Thyroid gland (tissue), 4 donors: Measurements from ENCODE around the gene ANO6. TPM values are rescaled to one million over a fixed set of nuclear protein-coding genes. Genes with fewer than 3 reads are reported as not detected.
"Not testable (repeated sequence)": the region's sequence is repeated elsewhere in the genome, so short reads cannot be mapped to it uniquely, and the experiment has no call there.

Experiments
- DNase-seq, 2 donors: peaks; one replicate each; pipeline ENCODE4 v3.0.0-alpha.2; 2019
- H3K27ac ChIP-seq, 3 donors: fragments of 200-600 bp; sonication (generic); 1 replicate in 2 of 3; 2 replicates in 1 of 3; pipeline ENCODE4 v1.5.1; 2016 to 2019; ENCODE audit warnings: mild to moderate bottlenecking in 1 of 3, moderate library complexity in 1 of 3
- H3K27me3 ChIP-seq: fragments of 200-600 bp; sonication (generic); one replicate; pipeline ENCODE4 v1.5.1; 2019
- H3K36me3 ChIP-seq, 2 donors: fragments of 200-600 bp; sonication (generic); one replicate each; pipeline ENCODE4 v1.5.1; 2016 to 2019
- H3K4me1 ChIP-seq, 2 donors: fragments of 200-600 bp; sonication (generic); one replicate each; pipeline ENCODE4 v1.5.1; 2017 to 2019
- H3K4me3 ChIP-seq, 3 donors: fragments of 200-600 bp; sonication (generic); replicated peaks in 1 of 3; 1 replicate in 2 of 3; 2 replicates in 1 of 3; pipeline ENCODE4 v1.5.1; 2016; ENCODE audit warnings: mild to moderate bottlenecking in 1 of 3
- H3K9me3 ChIP-seq: fragments of 200-600 bp; sonication (generic); one replicate; pipeline ENCODE4 v1.5.1; 2017
- POLR2A ChIP-seq, 2 donors: fragments of 450-650 bp; IDR thresholded peaks; one replicate each; pipeline ENCODE4 v1.6.1; 2017; ENCODE audit warnings: antibody characterized with exemption in 2 of 2, mild to moderate bottlenecking in 2 of 2, moderate library complexity in 1 of 2
- WGBS, 2 donors: methylation state at CpG; one replicate each; pipeline ENCODE4 v1.1.5; 2017; 5-methylcytosine and 5-hydroxymethylcytosine counted together
- intact Hi-C: fragments of 100-400 bp; cut with DNase I; formaldehyde crosslinking; loops from one replicate; pipeline ENCODE4 v1.15.1; 2023
- total RNA-seq, 4 donors: library from RNA; depleted of rRNA; stranded (reverse); fragments of >200 nt; gene quantifications; one replicate each; pipeline ENCODE4 v1.2.3, GENCODE V29; 2016
- TF ChIP-seq, protein P1 (sequence below), 6 experiments: fragments of 200-600 bp in 3 of 6; fragments of 450-650 bp in 3 of 6; sonication (generic) in 3 of 6; IDR thresholded peaks; one replicate each; pipeline ENCODE4 v1.5.1; 2016 to 2019; ENCODE audit warnings: antibody characterized with exemption in 6 of 6, mild to moderate bottlenecking in 2 of 6, inconsistent platforms in 1 of 6, moderate library complexity in 1 of 6

The ANO6 gene
- total RNA-seq, 4 donors from 2014 or later, result 37.3 to 61.1 (median 48.1) TPM

DNA sequence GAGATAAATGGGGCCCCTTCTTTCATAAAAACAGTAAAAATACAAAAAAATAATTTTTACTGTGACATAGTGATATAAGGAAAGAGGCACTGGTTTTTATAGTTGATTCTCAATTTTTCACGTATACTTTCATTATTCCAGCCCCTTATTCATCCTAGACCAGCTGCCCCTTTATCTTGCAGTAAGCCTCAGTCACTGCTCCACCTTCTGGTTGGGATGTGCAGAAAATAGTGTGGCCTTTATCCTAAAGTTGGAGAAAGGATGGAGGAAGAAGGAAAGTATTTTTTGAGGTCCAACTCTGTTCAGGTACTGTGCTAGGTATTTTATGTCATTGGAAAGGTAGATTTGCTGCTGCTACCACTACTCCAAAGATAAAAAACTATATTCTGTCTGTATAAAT lies 172.7 kb downstream of the ANO6 start:
- Histone ChIP-seq H3K27me3 (no peaks in the 10 kb centered on the region), H3K36me3 (no peaks in the 10 kb centered on the region), H3K27ac (no peak overlapping the region), H3K4me1 (no peaks in the 10 kb centered on the region), H3K4me3 (no peak overlapping the region), H3K9me3 (no peaks in the 10 kb centered on the region)
- TF ChIP-seq POLR2A (IDR thresholded peaks at IDR 0.05), result no peak
- TF ChIP-seq, protein P1, sequence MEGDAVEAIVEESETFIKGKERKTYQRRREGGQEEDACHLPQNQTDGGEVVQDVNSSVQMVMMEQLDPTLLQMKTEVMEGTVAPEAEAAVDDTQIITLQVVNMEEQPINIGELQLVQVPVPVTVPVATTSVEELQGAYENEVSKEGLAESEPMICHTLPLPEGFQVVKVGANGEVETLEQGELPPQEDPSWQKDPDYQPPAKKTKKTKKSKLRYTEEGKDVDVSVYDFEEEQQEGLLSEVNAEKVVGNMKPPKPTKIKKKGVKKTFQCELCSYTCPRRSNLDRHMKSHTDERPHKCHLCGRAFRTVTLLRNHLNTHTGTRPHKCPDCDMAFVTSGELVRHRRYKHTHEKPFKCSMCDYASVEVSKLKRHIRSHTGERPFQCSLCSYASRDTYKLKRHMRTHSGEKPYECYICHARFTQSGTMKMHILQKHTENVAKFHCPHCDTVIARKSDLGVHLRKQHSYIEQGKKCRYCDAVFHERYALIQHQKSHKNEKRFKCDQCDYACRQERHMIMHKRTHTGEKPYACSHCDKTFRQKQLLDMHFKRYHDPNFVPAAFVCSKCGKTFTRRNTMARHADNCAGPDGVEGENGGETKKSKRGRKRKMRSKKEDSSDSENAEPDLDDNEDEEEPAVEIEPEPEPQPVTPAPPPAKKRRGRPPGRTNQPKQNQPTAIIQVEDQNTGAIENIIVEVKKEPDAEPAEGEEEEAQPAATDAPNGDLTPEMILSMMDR (IDR thresholded peaks at IDR 0.05), result peak in 4 of 6 experiments; percentile 20 to 56 (median 44)
- WGBS, 2 donors, result 17 to 23% methylated on average over 1 of the region's 1 CpG
- intact Hi-C loops, result loop anchor here (5.0 kb wide), 1 partner anchor 216 kb away; no protein-coding TSS in a partner anchor
- DNase-seq, result peak; percentile 9 to 21

DNA sequence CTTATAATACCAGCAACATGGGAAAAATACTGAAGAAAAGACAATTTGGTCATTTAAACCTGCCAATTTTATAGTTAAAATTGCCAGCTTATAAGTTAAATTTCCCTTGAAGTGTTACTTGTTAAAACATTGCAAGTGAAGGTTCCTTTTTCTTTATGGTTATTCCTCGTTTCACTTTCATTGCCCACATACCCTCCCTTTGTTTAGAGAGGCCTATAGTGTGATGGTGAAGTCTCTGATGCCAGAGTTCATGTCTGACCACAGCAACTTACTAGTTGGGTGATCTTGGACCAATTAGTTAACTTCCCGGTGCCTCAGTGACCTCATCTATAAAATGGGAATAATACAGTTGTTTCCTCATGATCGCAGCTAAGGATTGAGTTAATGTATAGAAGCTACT lies 173.5 kb downstream of the ANO6 start:
- no peaks in the 10 kb centered on the region for H3K9me3 ChIP-seq
- H3K27ac ChIP-seq, result no peak overlapping the region
- H3K4me1 ChIP-seq, result no peaks in the 10 kb centered on the region
- H3K36me3 ChIP-seq, result no peaks in the 10 kb centered on the region
- no peak for DNase-seq
- no peak overlapping the region for H3K4me3 ChIP-seq
- 88 to 91% methylated on average over 3 of the region's 3 CpGs for WGBS, 2 donors
- no peaks in the 10 kb centered on the region for H3K27me3 ChIP-seq
- no peak for TF ChIP-seq POLR2A (IDR thresholded peaks at IDR 0.05)
- TF ChIP-seq, protein P1 (IDR thresholded peaks at IDR 0.05), result no peak
- intact Hi-C loops, result loop anchor here (5.0 kb wide), 1 partner anchor 217 kb away; no protein-coding TSS in a partner anchor

DNA sequence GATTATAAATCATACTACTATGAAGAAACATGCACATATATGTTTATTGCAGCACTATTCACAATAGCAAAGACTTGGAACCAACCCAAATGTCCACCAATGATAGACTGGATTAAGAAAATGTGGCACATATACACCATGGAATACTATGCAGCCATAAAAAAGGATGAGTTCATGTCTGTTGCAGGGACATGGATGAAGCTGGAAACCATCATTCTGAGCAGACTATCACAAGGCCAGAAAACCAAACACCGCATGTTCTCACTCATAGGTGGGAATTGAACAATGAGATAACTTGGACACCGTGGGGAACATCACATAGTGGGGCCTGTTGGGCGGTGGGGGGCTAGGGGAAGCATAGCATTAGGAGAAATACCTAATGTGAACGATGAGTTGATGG lies 181.6 kb downstream of the ANO6 start:
- H3K27me3 ChIP-seq, DNase-seq, H3K9me3 ChIP-seq, H3K4me1 ChIP-seq, intact Hi-C loops, H3K4me3 ChIP-seq, H3K36me3 ChIP-seq, H3K27ac ChIP-seq: not testable (repeated sequence)
- whole genome bisulfite sequencing, 2 donors, result 97% methylated on average over 4 of the region's 4 CpGs

DNA sequence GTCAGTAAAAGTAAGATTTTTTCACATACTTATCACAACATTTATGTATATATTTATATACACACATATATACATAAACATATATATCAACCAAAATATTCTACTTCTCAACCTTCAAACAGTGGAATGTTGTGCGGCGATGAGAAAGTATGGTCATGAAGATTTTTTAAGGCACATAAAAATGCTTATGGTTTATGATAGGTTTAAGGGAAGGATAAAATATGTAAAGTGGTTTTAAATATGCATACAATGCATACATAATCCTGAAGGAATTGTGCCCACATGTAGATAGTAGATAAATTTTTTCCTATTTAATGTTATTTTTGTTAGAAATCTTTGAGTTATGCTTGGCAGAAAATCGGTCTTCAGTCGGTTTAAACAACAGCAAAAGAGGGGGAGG lies 182.7 kb downstream of the ANO6 start:
- Histone ChIP-seq H3K4me1 (no peaks in the 10 kb centered on the region), H3K9me3 (no peaks in the 10 kb centered on the region), H3K36me3 (peaks cover 0 to 6% of the 10 kb centered on the region in 2 donors), H3K27me3 (no peaks in the 10 kb centered on the region), H3K27ac (no peak overlapping the region), H3K4me3 (no peak overlapping the region)
- DNase-seq, result no peak
- intact Hi-C loops, result no loop called here
- 92 to 94% methylated on average over 4 of the region's 4 CpGs for WGBS, 2 donors
- TF ChIP-seq POLR2A (IDR thresholded peaks at IDR 0.05), result no peak
- TF ChIP-seq, protein P1 (IDR thresholded peaks at IDR 0.05), result no peak

DNA sequence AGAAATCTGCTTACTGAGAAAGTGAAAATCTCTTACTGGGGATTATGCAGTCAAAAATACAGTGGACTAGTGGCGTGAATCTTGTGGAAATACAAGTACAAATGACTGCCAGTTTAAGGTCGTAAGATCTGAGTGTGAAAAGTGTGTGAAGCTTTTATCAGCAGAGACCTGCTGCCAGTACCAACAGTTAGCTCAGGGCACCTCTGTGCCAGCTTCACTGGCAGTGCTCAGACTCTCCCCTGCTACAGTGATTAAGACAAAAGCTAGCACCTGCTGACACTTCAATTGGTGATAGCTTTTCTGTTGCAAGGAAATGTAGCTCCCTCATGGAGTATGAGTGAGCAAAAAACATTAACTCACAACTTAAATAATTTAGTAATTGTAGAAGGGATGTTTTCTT lies 185.1 kb downstream of the ANO6 start:
- no peaks in the 10 kb centered on the region for H3K4me1 ChIP-seq
- H3K4me3 ChIP-seq, result no peak overlapping the region
- H3K27me3 ChIP-seq, result no peaks in the 10 kb centered on the region
- H3K9me3 ChIP-seq, result no peaks in the 10 kb centered on the region
- TF ChIP-seq, protein P1 (IDR thresholded peaks at IDR 0.05), result no peak
- no peak overlapping the region for H3K27ac ChIP-seq
- no peak for DNase-seq
- peaks cover 0 to 6% of the 10 kb centered on the region in 2 donors for H3K36me3 ChIP-seq
- intact Hi-C loops, result no loop called here
- WGBS, 2 donors, result 90 to 93% methylated on average over 2 of the region's 2 CpGs

DNA sequence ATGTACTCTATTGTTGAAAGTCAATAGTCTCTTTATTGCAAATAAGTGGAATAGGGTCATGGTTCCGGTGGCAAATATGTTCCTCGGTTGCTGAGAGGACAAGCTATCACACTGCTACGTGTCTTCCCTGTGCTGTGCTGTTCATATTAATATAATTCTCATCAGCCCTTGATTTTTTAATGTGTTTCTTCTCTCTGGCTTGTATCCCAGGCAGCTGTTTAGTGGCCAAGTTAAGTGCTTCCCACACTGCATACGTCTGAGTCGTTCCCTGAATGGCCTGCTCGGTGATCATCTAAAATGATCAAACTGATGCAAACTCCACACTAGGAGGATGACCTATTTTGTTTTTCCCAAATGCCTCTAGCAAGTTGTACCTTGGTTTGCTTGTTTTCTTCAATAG lies 186.4 kb downstream of the ANO6 start:
- intact Hi-C loops, result no loop called here

More for the DNA sequence above, 186.4 kb downstream of the ANO6 start:
- H3K27ac ChIP-seq, result no peak overlapping the region
- H3K36me3 ChIP-seq, result peaks cover 0 to 6% of the 10 kb centered on the region in 2 donors
- no peak overlapping the region for H3K4me3 ChIP-seq
- H3K27me3 ChIP-seq, result no peaks in the 10 kb centered on the region
- no peak for DNase-seq
- 78 to 80% methylated on average over 6 of the region's 6 CpGs for WGBS, 2 donors
- TF ChIP-seq, protein P1 (IDR thresholded peaks at IDR 0.05), result no peak
- no peak for TF ChIP-seq POLR2A (IDR thresholded peaks at IDR 0.05)
- H3K9me3 ChIP-seq, result no peaks in the 10 kb centered on the region
- no peaks in the 10 kb centered on the region for H3K4me1 ChIP-seq
